ENCODE data around the gene MAGI2. TPM values are rescaled to one million over a fixed set of nuclear protein-coding genes. Genes with fewer than 3 reads are reported as not detected.
"Not testable (repeated sequence)": the region's sequence is repeated elsewhere in the genome, so short reads cannot be mapped to it uniquely, and the experiment has no call there.

MAGI2 gene
- total RNA-seq, 1 donor from 2014 or later = 4.0 TPM

- Histone ChIP-seq H3K36me3 (no peaks in the 10 kb centered on the region), H3K4me1 (peaks cover 4 to 10% of the 10 kb centered on the region in 2 donors), H3K4me3 (peak overlapping the region; percentile 81 to 90), H3K9me3 (no peaks in the 10 kb centered on the region), H3K27me3 (no peaks in the 10 kb centered on the region), H3K27ac (peak overlapping the region; percentile 96 to 98)
- intact Hi-C loops (cut with DNase I) = loop anchor here (5.0 to 10.0 kb wide), 4 partner anchors 44 to 1654 kb away; partner anchors contain the start of genes GNAI1, PHTF2 and TMEM60
- DNase-seq (ENCODE audit: low spot score in 2 of 2) = no peak
- no peak for TF ChIP-seq CTCF (IDR thresholded peaks at IDR 0.05)
These were observed 1.9 kb downstream of the MAGI2 start for GRCh38 chr7:79451580-79451979.

GRCh38 chr7:79442766-79443165 is 10.7 kb downstream of the MAGI2 start:
- H3K27ac ChIP-seq; H3K27me3 ChIP-seq; H3K9me3 ChIP-seq; intact Hi-C loops (cut with DNase I); H3K36me3 ChIP-seq; H3K4me3 ChIP-seq; DNase-seq (ENCODE audit: low spot score in 2 of 2); H3K4me1 ChIP-seq: not testable (repeated sequence)

GRCh38 chr7:79436378-79436777 is 17.1 kb downstream of the MAGI2 start:
- Histone ChIP-seq H3K27me3 (no peaks in the 10 kb centered on the region), H3K4me1 (no peaks in the 10 kb centered on the region), H3K27ac (no peak overlapping the region), H3K9me3 (no peaks in the 10 kb centered on the region), H3K4me3 (no peak overlapping the region), H3K36me3 (no peaks in the 10 kb centered on the region)
- no peak for DNase-seq (ENCODE audit: low spot score in 2 of 2)
- intact Hi-C loops (cut with DNase I) = no loop called here
- TF ChIP-seq CTCF (IDR thresholded peaks at IDR 0.05) = no peak

GRCh38 chr7:79434867-79435266 is 18.6 kb downstream of the MAGI2 start:
- Histone ChIP-seq H3K9me3 (no peaks in the 10 kb centered on the region), H3K4me1 (no peaks in the 10 kb centered on the region), H3K27ac (no peak overlapping the region), H3K27me3 (no peaks in the 10 kb centered on the region), H3K36me3 (no peaks in the 10 kb centered on the region), H3K4me3 (no peak overlapping the region)
- intact Hi-C loops (cut with DNase I) = no loop called here
- DNase-seq (ENCODE audit: low spot score in 2 of 2) = no peak
- no peak for TF ChIP-seq CTCF (IDR thresholded peaks at IDR 0.05)

- DNase-seq (ENCODE audit: low spot score in 2 of 2) = no peak
- H3K4me3 ChIP-seq = no peak overlapping the region
- no peaks in the 10 kb centered on the region for H3K9me3 ChIP-seq
- no peak for TF ChIP-seq CTCF (IDR thresholded peaks at IDR 0.05)
- intact Hi-C loops (cut with DNase I) = no loop called here
- no peak overlapping the region for H3K27ac ChIP-seq
- H3K36me3 ChIP-seq = no peaks in the 10 kb centered on the region
- H3K4me1 ChIP-seq = no peaks in the 10 kb centered on the region
- H3K27me3 ChIP-seq = no peaks in the 10 kb centered on the region
These were observed 19.4 kb downstream of the MAGI2 start for GRCh38 chr7:79434098-79434497.

GRCh38 chr7:79430391-79430790 is 23.1 kb downstream of the MAGI2 start:
- no peak for TF ChIP-seq CTCF (IDR thresholded peaks at IDR 0.05)
- no peaks in the 10 kb centered on the region for H3K4me1 ChIP-seq
- intact Hi-C loops (cut with DNase I) = no loop called here
- DNase-seq (ENCODE audit: low spot score in 2 of 2) = no peak
- no peak overlapping the region for H3K27ac ChIP-seq
- no peaks in the 10 kb centered on the region for H3K9me3 ChIP-seq
- H3K27me3 ChIP-seq = no peaks in the 10 kb centered on the region
- H3K36me3 ChIP-seq = no peaks in the 10 kb centered on the region
- H3K4me3 ChIP-seq = no peak overlapping the region

Measured in ascending aorta (tissue), 2 donors.